Measurements from ENCODE around the gene ATP5MG. TPM values are rescaled to one million over a fixed set of nuclear protein-coding genes. Genes with fewer than 3 reads are reported as not detected.

The ATP5MG gene
- total and polyA plus RNA-seq, 10 donors, result 34.5 to 258 (median 146) TPM

GRCh38 chr11:118359295-118359958, 42.0 kb upstream of the ATP5MG start, which contains the start of gene UBE4A:
UBE4A (plus strand) TSS chr11:118359600; CDS start chr11:118365081, 5,481 bp downstream.
- intact Hi-C loops (cut with DNase I; ENCODE audit: low total_unique reads), result no loop called here
- peak within 1 kb of the TSS; percentile 64 to 90 (median 84) for H3K27ac ChIP-seq

GRCh38 chr11:118364956-118365615, 36.3 kb upstream of the ATP5MG start:
- Histone ChIP-seq H3K4me1 (peaks cover 18 to 46% (median 34%) of the 10 kb centered on the region in 6 donors), H3K27me3 (replicated peaks in 1 of 7) (no peaks in the 10 kb centered on the region), H3K9me3 (no peaks in the 10 kb centered on the region), H3K4me3 (no peak overlapping the region), H3K27ac (no peak overlapping the region), H3K36me3 (peaks cover 0 to 90% (median 60%) of the 10 kb centered on the region in 6 donors)
- intact Hi-C loops (cut with DNase I; ENCODE audit: low total_unique reads), result no loop called here
- 92 to 99% (median 94%) methylated on average over 3 of the region's 3 CpGs for WGBS, 5 donors
- no peak for DNase-seq
- TF ChIP-seq POLR2A (IDR thresholded peaks at IDR 0.05), result no peak
- no peak for TF ChIP-seq POLR2AphosphoS5 (IDR thresholded peaks at IDR 0.05)
- TF ChIP-seq CTCF (IDR thresholded peaks at IDR 0.05 in 8 of 11, conservative IDR thresholded peaks at IDR 0.05 in 3 of 11), result no peak

More at GRCh38 chr11:118359295-118359958, 42.0 kb upstream of the ATP5MG start, which contains the start of gene UBE4A:
- peaks cover 20 to 55% (median 42%) of the 10 kb centered on the region in 6 donors for H3K4me1 ChIP-seq
- WGBS, 5 donors, result 3 to 6% (median 6%) methylated on average over 28 to 33 of the region's 33 CpGs
- TF ChIP-seq POLR2AphosphoS5 (IDR thresholded peaks at IDR 0.05) (peak; percentile 92 to 95 (median 95)), CTCF (IDR thresholded peaks at IDR 0.05 in 8 of 11, conservative IDR thresholded peaks at IDR 0.05 in 3 of 11) (peak in 2 of 11 experiments; percentile 17 to 35), POLR2A (IDR thresholded peaks at IDR 0.05) (peak; percentile 27 to 77 (median 30))
- no peaks in the 10 kb centered on the region for H3K9me3 ChIP-seq
- H3K27me3 ChIP-seq (replicated peaks in 1 of 7), result no peaks in the 10 kb centered on the region
- H3K4me3 ChIP-seq, result peak within 1 kb of the TSS; percentile 48 to 87 (median 73)
- peak; percentile 98 for DNase-seq
- peaks cover 0 to 35% (median 5%) of the 10 kb centered on the region in 6 donors for H3K36me3 ChIP-seq

GRCh38 chr11:118366287-118366686, 35.1 kb upstream of the ATP5MG start:
- 88 to 100% (median 93%) methylated on average over 1 of the region's 1 CpG for WGBS, 5 donors
- H3K9me3 ChIP-seq, result no peaks in the 10 kb centered on the region
- no peak overlapping the region for H3K27ac ChIP-seq
- DNase-seq, result no peak
- peaks cover 0 to 100% (median 72%) of the 10 kb centered on the region in 6 donors for H3K36me3 ChIP-seq
- intact Hi-C loops (cut with DNase I; ENCODE audit: low total_unique reads), result no loop called here
- TF ChIP-seq POLR2AphosphoS5 (IDR thresholded peaks at IDR 0.05), result no peak
- TF ChIP-seq POLR2A (IDR thresholded peaks at IDR 0.05), result no peak
- TF ChIP-seq CTCF (IDR thresholded peaks at IDR 0.05 in 8 of 11, conservative IDR thresholded peaks at IDR 0.05 in 3 of 11), result no peak
- H3K4me1 ChIP-seq, result peaks cover 6 to 34% (median 22%) of the 10 kb centered on the region in 6 donors
- no peak overlapping the region for H3K4me3 ChIP-seq
- no peaks in the 10 kb centered on the region for H3K27me3 ChIP-seq (replicated peaks in 1 of 7)

GRCh38 chr11:118370774-118371173, 30.6 kb upstream of the ATP5MG start:
- no peak overlapping the region for H3K27ac ChIP-seq
- peaks cover 6 to 100% (median 100%) of the 10 kb centered on the region in 6 donors for H3K36me3 ChIP-seq
- H3K4me1 ChIP-seq, result no peaks in the 10 kb centered on the region
- 88 to 97% (median 96%) methylated on average over 4 of the region's 4 CpGs for WGBS, 5 donors
- intact Hi-C loops (cut with DNase I; ENCODE audit: low total_unique reads), result no loop called here
- no peak for TF ChIP-seq POLR2AphosphoS5 (IDR thresholded peaks at IDR 0.05)
- no peak for DNase-seq
- H3K9me3 ChIP-seq, result no peaks in the 10 kb centered on the region
- H3K4me3 ChIP-seq, result no peak overlapping the region
- no peaks in the 10 kb centered on the region for H3K27me3 ChIP-seq (replicated peaks in 1 of 7)
